Esophagus muscularis mucosa (tissue), 4 donors: Measurements from ENCODE around the gene CHMP6. TPM values are rescaled to one million over a fixed set of nuclear protein-coding genes. Genes with fewer than 3 reads are reported as not detected.

Source experiments
- DNase-seq: peaks from one replicate; pipeline ENCODE4 v3.0.0-alpha.2; 2017; ENCODE audit errors: extremely low spot score
- H3K27ac ChIP-seq, 4 donors: fragments of 200-600 bp; sonication (generic); replicated peaks in 1 of 4; 1 replicate in 3 of 4; 2 replicates in 1 of 4; pipeline ENCODE4 v1.5.1; 2016 to 2019; ENCODE audit warnings: mild to moderate bottlenecking in 1 of 4
- H3K27me3 ChIP-seq, 4 donors: fragments of 200-600 bp; sonication (generic); one replicate each; pipeline versions ENCODE4 v1.5.1 to v1.6.0; 2016 to 2019
- H3K36me3 ChIP-seq, 4 donors: fragments of 200-600 bp; sonication (generic); one replicate each; pipeline ENCODE4 v1.5.1; 2016 to 2019
- H3K4me1 ChIP-seq, 4 donors: fragments of 200-600 bp; sonication (generic); one replicate each; pipeline ENCODE4 v1.5.1; 2016 to 2019
- H3K4me3 ChIP-seq, 4 donors: fragments of 200-600 bp; sonication (generic); 1 replicate in 2 of 4; 2 replicates in 2 of 4; pipeline ENCODE4 v1.5.1; 2016 to 2019; ENCODE audit warnings: mild to moderate bottlenecking in 4 of 4, moderate library complexity in 1 of 4
- H3K9me3 ChIP-seq, 4 donors: fragments of 200-600 bp; sonication (generic); 1 replicate in 3 of 4; 2 replicates in 1 of 4; pipeline ENCODE4 v1.5.1; 2016 to 2019
- CTCF ChIP-seq, 3 experiments: fragments of 200-600 bp in 2 of 3; fragments of 450-650 bp in 1 of 3; sonication (generic) in 2 of 3; IDR thresholded peaks; one replicate each; pipeline ENCODE4 v1.5.1; 2017 to 2019; ENCODE audit warnings: antibody characterized with exemption in 3 of 3, mild to moderate bottlenecking in 2 of 3, moderate library complexity in 1 of 3
- EP300 ChIP-seq: sonication (generic); formaldehyde crosslinking; IDR thresholded peaks from one replicate; pipeline ENCODE4 v1.6.1; 2017; ENCODE audit warnings: antibody characterized with exemption
- POLR2A ChIP-seq: fragments of 450-650 bp; IDR thresholded peaks from one replicate; pipeline ENCODE4 v1.6.1; 2017; ENCODE audit warnings: antibody characterized with exemption, moderate library complexity, mild to moderate bottlenecking, low read depth
- POLR2AphosphoS5 ChIP-seq, 2 donors: sonication (generic); formaldehyde crosslinking; IDR thresholded peaks; one replicate each; pipeline ENCODE4 v1.6.1; 2017; ENCODE audit warnings: antibody characterized with exemption in 2 of 2
- WGBS: methylation state at CpG from one replicate; pipeline ENCODE4 v1.1.5; 2018; 5-methylcytosine and 5-hydroxymethylcytosine counted together
- intact Hi-C: fragments of 100-400 bp; cut with DNase I; formaldehyde crosslinking; loops from one replicate; pipeline ENCODE4 v1.15.1; 2023
- total RNA-seq, 4 donors: library from RNA; depleted of rRNA; stranded (reverse); fragments of >200 nt; gene quantifications; one replicate each; pipeline versions ENCODE4 v1.1.0 to v1.2.1, GENCODE V29; 2016

The CHMP6 gene
- total RNA-seq = 10 to 100 TPM; 17.6 to 29.2 (median 25.8) TPM

GRCh38 chr17:80991645-80992076, at the start of gene CHMP6:
Gene CHMP6, plus strand, starts transcription at chr17:80991841. Its CDS starts 78 bp downstream, at chr17:80991919.
- WGBS = 0% methylated on average over 14 of the region's 66 CpGs
- Histone ChIP-seq H3K4me3 (peak within 1 kb of the TSS; percentile 94 to 100 (median 98)), H3K9me3 (no peaks in the 10 kb centered on the region), H3K27me3 (no peaks in the 10 kb centered on the region), H3K4me1 (peaks cover 31 to 65% (median 61%) of the 10 kb centered on the region in 4 donors), H3K27ac (peak within 1 kb of the TSS; percentile 52 to 76 (median 74)), H3K36me3 (peaks cover 18 to 29% (median 23%) of the 10 kb centered on the region in 4 donors)
- DNase-seq = no peak
- no peak for TF ChIP-seq EP300
- TF ChIP-seq POLR2AphosphoS5 (IDR thresholded peaks at IDR 0.05) = peak in 1 of 2 donors; percentile 57
- TF ChIP-seq CTCF (IDR thresholded peaks at IDR 0.05) = peak; percentile 39 to 75 (median 44)
- intact Hi-C loops = loop anchor here (2.0 kb wide), 1 partner anchor 109 kb away; no protein-coding TSS in a partner anchor

DNA sequence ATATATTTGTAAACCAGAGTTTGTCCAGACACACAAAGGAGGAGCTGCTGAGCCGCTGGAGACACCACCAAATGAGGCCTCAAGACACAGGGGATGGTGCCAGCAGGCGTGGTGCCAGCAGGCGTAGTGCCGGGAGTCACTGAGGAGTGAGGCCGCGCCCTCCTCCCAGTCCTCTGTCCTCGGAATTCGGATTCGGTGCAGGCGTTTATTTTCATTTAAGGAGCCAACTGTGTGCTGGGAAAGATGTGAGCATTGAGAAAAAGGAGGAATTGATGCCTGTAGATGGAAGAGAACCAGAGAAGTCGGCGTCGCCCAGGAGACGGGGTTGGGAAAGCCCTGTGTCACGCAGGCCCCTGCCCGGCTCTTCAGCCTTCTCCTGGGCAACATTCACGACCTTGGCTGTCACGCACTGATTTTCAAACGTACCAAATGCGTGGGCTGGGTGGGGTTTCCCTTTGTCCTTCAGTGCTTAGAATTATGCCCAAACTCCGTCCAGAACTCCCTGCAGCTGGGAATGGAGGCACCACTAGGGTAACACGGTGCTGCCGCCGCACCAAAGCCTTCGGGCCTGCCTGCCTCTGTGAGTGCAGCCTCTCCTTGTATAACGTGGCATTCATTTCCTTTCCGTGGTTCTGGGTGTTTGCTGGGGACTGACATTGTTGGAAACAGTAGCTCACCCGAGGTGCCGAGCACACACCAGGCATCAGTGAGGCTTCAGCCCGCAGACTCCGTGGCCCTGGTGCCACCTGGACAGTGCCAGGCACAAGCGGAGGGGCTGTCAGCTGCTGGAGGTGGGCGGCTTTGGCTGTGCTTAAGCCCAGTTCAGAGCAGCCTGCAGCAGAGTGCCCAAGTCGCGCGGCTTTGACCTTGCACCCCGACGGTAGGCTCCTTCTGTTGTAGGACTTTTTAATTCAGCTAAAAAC, 49.0 kb upstream of the CHMP6 start:
- H3K36me3 ChIP-seq = peaks cover 0 to 36% (median 25%) of the 10 kb centered on the region in 4 donors
- intact Hi-C loops = no loop called here
- TF ChIP-seq POLR2AphosphoS5 (IDR thresholded peaks at IDR 0.05) (peak; percentile 81 to 87), POLR2A (no peak), CTCF (IDR thresholded peaks at IDR 0.05) (peak; percentile 34 to 46 (median 42))
- peak overlapping the region; percentile 85 to 97 (median 88) for H3K27ac ChIP-seq
- no peaks in the 10 kb centered on the region for H3K9me3 ChIP-seq
- WGBS = 31% methylated on average over 29 of the region's 38 CpGs
- H3K4me1 ChIP-seq = peaks cover 26 to 54% (median 43%) of the 10 kb centered on the region in 4 donors
- H3K27me3 ChIP-seq = no peaks in the 10 kb centered on the region
- H3K4me3 ChIP-seq = peak overlapping the region in 3 of 4 donors; percentile 3 to 21 (median 12)
- DNase-seq = peak; percentile 98

- Histone ChIP-seq H3K4me1 (peaks cover 26 to 57% (median 51%) of the 10 kb centered on the region in 4 donors), H3K4me3 (no peak overlapping the region), H3K9me3 (no peaks in the 10 kb centered on the region), H3K27ac (peak overlapping the region; percentile 85 to 97 (median 88)), H3K27me3 (no peaks in the 10 kb centered on the region), H3K36me3 (peaks cover 0 to 42% (median 32%) of the 10 kb centered on the region in 4 donors)
- no peak for TF ChIP-seq EP300
- intact Hi-C loops = no loop called here
- 91% methylated on average over 11 of the region's 17 CpGs for WGBS
- no peak for DNase-seq
Measured at GRCh38 chr17:80943346-80944145, 48.1 kb upstream of the CHMP6 start.

DNA sequence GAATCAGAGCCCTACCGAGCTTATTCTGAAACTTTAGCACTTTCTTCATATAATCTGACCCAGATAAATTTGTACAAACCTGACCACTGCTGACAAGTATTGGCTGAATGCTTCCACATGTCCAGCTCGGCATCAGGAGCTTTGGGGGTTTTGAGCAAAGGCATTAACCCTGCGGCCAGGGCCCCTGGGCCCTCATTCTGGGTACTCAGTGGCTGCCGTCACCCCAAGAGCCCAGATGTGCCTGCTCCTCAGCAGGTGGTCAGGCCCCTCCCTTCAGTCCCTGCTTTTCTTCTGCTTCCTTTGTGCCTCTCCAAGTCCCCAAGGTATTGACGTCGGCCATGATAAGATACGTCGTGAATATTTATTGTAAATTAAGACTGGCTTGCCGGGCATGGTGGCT, 47.3 kb upstream of the CHMP6 start:
- TF ChIP-seq POLR2A = no peak
- TF ChIP-seq POLR2AphosphoS5 (IDR thresholded peaks at IDR 0.05) = no peak
- TF ChIP-seq CTCF (IDR thresholded peaks at IDR 0.05) = no peak
- no peak for TF ChIP-seq EP300
- Histone ChIP-seq H3K36me3 (peaks cover 0 to 44% (median 37%) of the 10 kb centered on the region in 4 donors), H3K27ac (peak overlapping the region; percentile 85 to 97 (median 88)), H3K27me3 (no peaks in the 10 kb centered on the region), H3K4me1 (peaks cover 26 to 65% (median 59%) of the 10 kb centered on the region in 4 donors), H3K9me3 (no peaks in the 10 kb centered on the region), H3K4me3 (no peak overlapping the region)
- DNase-seq = no peak
- intact Hi-C loops = no loop called here
- WGBS = 80% methylated on average over 9 of the region's 9 CpGs
